SK-MEL-5 (cell line): ENCODE data around the gene LGALS1. TPM values are rescaled to one million over a fixed set of nuclear protein-coding genes. Genes with fewer than 3 reads are reported as not detected.

ENCODE experiments used
- DNase-seq: peaks from one replicate; pipeline ENCODE4 v3.0.0-alpha.2; 2016; ENCODE audit warnings: low read depth, low spot score
- in situ Hi-C: cut with HindIII; loops from 2 replicates; pipeline ENCODE4 v1.10.0; 2016; ENCODE audit warnings: low sequenced_read_pairs, high pct_unique_total_duplicates, low pct_unique_long_range_greater_than_20kb
- total RNA-seq: library from RNA; depleted of rRNA; stranded (reverse); fragments of >200 nt; shearing (Covaris generic); gene quantifications from 2 replicates; pipeline ENCODE4 v1.2.3, GENCODE V29; 2014

LGALS1 gene
- total RNA-seq, 1 experiment from 2014 or later, result 978 TPM

GRCh38 chr22:37658133-37659065, 17.0 kb upstream of the LGALS1 start, which contains the start of gene PDXP:
Gene PDXP (plus strand): TSS chr22:37658723. CDS start chr22:37658783, 60 bp downstream.
- in situ Hi-C loops, result no loop called here

GRCh38 chr22:37659066-37659896, 16.2 kb upstream of the LGALS1 start:
- in situ Hi-C loops, result no loop called here
- DNase-seq, result no peak

More at GRCh38 chr22:37658133-37659065, 17.0 kb upstream of the LGALS1 start, which contains the start of gene PDXP:
- DNase-seq, result peak; percentile 100

- no peak for DNase-seq
- in situ Hi-C loops, result no loop called here
Observed at GRCh38 chr22:37659897-37660708, 15.3 kb upstream of the LGALS1 start.

GRCh38 chr22:37660709-37661045, 14.8 kb upstream of the LGALS1 start:
- DNase-seq, result no peak
- in situ Hi-C loops, result no loop called here

- in situ Hi-C loops, result no loop called here
- DNase-seq, result peak; percentile 86
Observed at GRCh38 chr22:37661160-37661924, 14.1 kb upstream of the LGALS1 start.

GRCh38 chr22:37662039-37662438, 13.4 kb upstream of the LGALS1 start:
- no peak for DNase-seq
- in situ Hi-C loops, result no loop called here

GRCh38 chr22:37663521-37664140, 11.8 kb upstream of the LGALS1 start:
- in situ Hi-C loops, result no loop called here
- DNase-seq, result no peak

- peak; percentile 100 for DNase-seq
- in situ Hi-C loops, result no loop called here
Observed at GRCh38 chr22:37664249-37665101, 11.0 kb upstream of the LGALS1 start.

GRCh38 chr22:37665487-37665886, 9.9 kb upstream of the LGALS1 start:
- no peak for DNase-seq
- in situ Hi-C loops, result no loop called here

GRCh38 chr22:37669586-37669985, 5.8 kb upstream of the LGALS1 start:
- no peak for DNase-seq
- in situ Hi-C loops, result no loop called here

GRCh38 chr22:37672206-37672919, 3.1 kb upstream of the LGALS1 start:
- in situ Hi-C loops, result no loop called here
- DNase-seq, result no peak

- no peak for DNase-seq
- in situ Hi-C loops, result no loop called here
Observed at GRCh38 chr22:37672920-37673455, 2.4 kb upstream of the LGALS1 start.

GRCh38 chr22:37674248-37674647, 1.2 kb upstream of the LGALS1 start:
- in situ Hi-C loops, result no loop called here
- no peak for DNase-seq

- no peak for DNase-seq
- in situ Hi-C loops, result no loop called here
Observed at GRCh38 chr22:37675930-37676735, 697 bp downstream of the LGALS1 start.
